Calu3 (cell line): Measurements from ENCODE around the gene TCIRG1. TPM values are rescaled to one million over a fixed set of nuclear protein-coding genes. Genes with fewer than 3 reads are reported as not detected.
A peak's percentile ranks its signal among the peaks of the same experiment; 100 is the strongest.

ENCODE experiments used
- BruUV-seq: library from RNA; stranded (reverse); fragments of 400-500 nt; replicated peaks from 2 replicates; lab custom pipeline; 2021; lab: Mats Ljungman, UMichigan
- CTCF ChIA-PET: fragments of 300-600 bp; sonication (Branson Sonifier 250); formaldehyde crosslinking; loops from one replicate; lab custom pipeline; 2022; ENCODE audit warnings: antibody characterized with exemption; lab: Charles Lee
- DNase-seq: peaks from one replicate; pipeline ENCODE4 v3.0.0; 2022
- H3K27ac Mint-ChIP-seq: one replicate; pipeline ENCODE4 v1.8.0; 2022; ENCODE audit warnings: mixed read lengths; ENCODE audit not compliant: unreplicated experiment
- H3K27me3 Mint-ChIP-seq: one replicate; pipeline ENCODE4 v1.8.0; 2022; ENCODE audit warnings: mixed read lengths; ENCODE audit not compliant: unreplicated experiment
- H3K36me3 Mint-ChIP-seq: one replicate; pipeline ENCODE4 v1.8.0; 2022; ENCODE audit warnings: mild to moderate bottlenecking, moderate library complexity, mixed read lengths; ENCODE audit not compliant: insufficient read depth, unreplicated experiment
- H3K4me1 Mint-ChIP-seq: one replicate; pipeline ENCODE4 v1.8.0; 2022; ENCODE audit warnings: mild to moderate bottlenecking, low read depth, mixed read lengths; ENCODE audit not compliant: unreplicated experiment
- H3K4me3 Mint-ChIP-seq: one replicate; pipeline ENCODE4 v1.8.0; 2022; ENCODE audit warnings: mild to moderate bottlenecking, low read depth, moderate library complexity, mixed read lengths; ENCODE audit not compliant: unreplicated experiment
- H3K9me3 Mint-ChIP-seq: one replicate; pipeline ENCODE4 v1.8.0; 2022; ENCODE audit warnings: low read depth, mixed read lengths; ENCODE audit not compliant: unreplicated experiment
- CTCF ChIP-seq: fragments of 200-600 bp; IDR thresholded peaks from one replicate; pipeline ENCODE4 v1.8.0; 2022; ENCODE audit warnings: antibody characterized with exemption; ENCODE audit not compliant: unreplicated experiment
- intact Hi-C: fragments of 100-400 bp; cut with micrococcal nuclease; formaldehyde crosslinking; loops from one replicate; pipeline ENCODE4 v1.10.0; 2022; ENCODE audit not compliant: unreplicated experiment
- total RNA-seq: library from RNA; stranded (reverse); gene quantifications from 2 replicates; pipeline ENCODE4 v1.2.3, GENCODE V29; 2022

The TCIRG1 gene
- total RNA-seq, 1 experiment from 2014 or later, result 49.7 TPM

GRCh38 chr11:67999201-67999629, 39.6 kb upstream of the TCIRG1 start:
- Mint-ChIP-seq H3K36me3 (peaks cover 35% of the 10 kb centered on the region), H3K4me3 (no peak overlapping the region), H3K27ac (no peak overlapping the region), H3K4me1 (peaks cover 16% of the 10 kb centered on the region), H3K27me3 (no peaks in the 10 kb centered on the region), H3K9me3 (peaks cover 3% of the 10 kb centered on the region)
- CTCF ChIA-PET, result no interaction called here
- no TSS peak for BruUV-seq
- intact Hi-C loops, result no loop called here
- no peak for DNase-seq
- TF ChIP-seq CTCF, result no peak

GRCh38 chr11:67999704-68000103, 39.1 kb upstream of the TCIRG1 start:
- CTCF ChIA-PET, result no interaction called here
- Mint-ChIP-seq H3K27me3 (no peaks in the 10 kb centered on the region), H3K4me1 (peaks cover 20% of the 10 kb centered on the region), H3K36me3 (peaks cover 40% of the 10 kb centered on the region), H3K4me3 (no peak overlapping the region), H3K9me3 (peaks cover 3% of the 10 kb centered on the region), H3K27ac (no peak overlapping the region)
- DNase-seq, result no peak
- intact Hi-C loops, result no loop called here
- no peak for TF ChIP-seq CTCF
- no TSS peak for BruUV-seq

- H3K4me3 Mint-ChIP-seq, result peak overlapping the region; percentile 77
Measured at GRCh38 chr11:68002575-68002937, 36.3 kb upstream of the TCIRG1 start.

GRCh38 chr11:68002938-68003845, 35.6 kb upstream of the TCIRG1 start:
- H3K9me3 Mint-ChIP-seq, result no peaks in the 10 kb centered on the region
- BruUV-seq, result no TSS peak
- H3K4me1 Mint-ChIP-seq, result peaks cover 14% of the 10 kb centered on the region
- no peak overlapping the region for H3K27ac Mint-ChIP-seq
- CTCF ChIA-PET, result interaction anchor here (0.6 kb wide), 1 partner anchor 181 kb away, joined by 3 read pairs; no protein-coding TSS in a partner anchor
- no peak for TF ChIP-seq CTCF
- intact Hi-C loops, result no loop called here
- peaks cover 29% of the 10 kb centered on the region for H3K36me3 Mint-ChIP-seq
- H3K4me3 Mint-ChIP-seq, result peak overlapping the region; percentile 77
- H3K27me3 Mint-ChIP-seq, result no peaks in the 10 kb centered on the region
- DNase-seq, result peak; percentile 60

More at GRCh38 chr11:68002575-68002937, 36.3 kb upstream of the TCIRG1 start:
- Mint-ChIP-seq H3K27ac (no peak overlapping the region), H3K4me1 (peaks cover 14% of the 10 kb centered on the region), H3K27me3 (no peaks in the 10 kb centered on the region), H3K9me3 (no peaks in the 10 kb centered on the region), H3K36me3 (peaks cover 29% of the 10 kb centered on the region)
- BruUV-seq, result no TSS peak
- intact Hi-C loops, result no loop called here
- TF ChIP-seq CTCF, result no peak
- CTCF ChIA-PET, result no interaction called here
- DNase-seq, result no peak
